Gastroesophageal sphincter (tissue), 4 donors: Measurements from ENCODE around the gene EFNA4. TPM values are rescaled to one million over a fixed set of nuclear protein-coding genes. Genes with fewer than 3 reads are reported as not detected.

Experiments used
- ATAC-seq: fragments of 150-250 bp; one replicate; pipeline ENCODE4 v1.9.1; 2016; ENCODE audit warnings: mild to moderate bottlenecking, moderate library complexity
- H3K27ac ChIP-seq, 4 donors: fragments of 200-600 bp; sonication (generic) in 3 of 4; 1 replicate in 3 of 4; 2 replicates in 1 of 4; pipeline ENCODE4 v1.5.1; 2016 to 2019
- H3K27me3 ChIP-seq: fragments of 200-600 bp; sonication (generic); one replicate; pipeline ENCODE4 v1.5.1; 2019
- H3K36me3 ChIP-seq, 2 donors: fragments of 200-600 bp; sonication (generic); one replicate each; pipeline ENCODE4 v1.5.1; 2019; ENCODE audit warnings: control low read depth in 1 of 2
- H3K4me1 ChIP-seq, 3 donors: fragments of 200-600 bp; sonication (generic); 1 replicate in 2 of 3; 2 replicates in 1 of 3; pipeline ENCODE4 v1.5.1; 2016 to 2019; ENCODE audit warnings: control low read depth in 2 of 3
- H3K4me3 ChIP-seq, 2 donors: fragments of 200-600 bp; sonication (generic); one replicate each; pipeline ENCODE4 v1.5.1; 2019; ENCODE audit warnings: mild to moderate bottlenecking in 1 of 2, moderate library complexity in 1 of 2
- H3K9me3 ChIP-seq, 3 donors: fragments of 200-600 bp; sonication (generic); one replicate each; pipeline ENCODE4 v1.5.1; 2017 to 2019; ENCODE audit warnings: control low read depth in 2 of 3
- EP300 ChIP-seq: sonication (generic); formaldehyde crosslinking; IDR thresholded peaks from one replicate; pipeline ENCODE4 v1.6.1; 2017; ENCODE audit warnings: antibody characterized with exemption, mild to moderate bottlenecking
- POLR2A ChIP-seq, 2 donors: fragments of 450-650 bp; IDR thresholded peaks; one replicate each; pipeline ENCODE4 v1.6.1; 2017; ENCODE audit warnings: antibody characterized with exemption in 2 of 2, mild to moderate bottlenecking in 2 of 2, moderate library complexity in 1 of 2
- POLR2AphosphoS5 ChIP-seq: sonication (generic); formaldehyde crosslinking; IDR thresholded peaks from one replicate; pipeline ENCODE4 v1.6.1; 2017; ENCODE audit warnings: antibody characterized with exemption
- WGBS, 2 donors: methylation state at CpG; one replicate each; pipeline ENCODE4 v1.1.5; 2018; ENCODE audit warnings: low coverage in 1 of 2; 5-methylcytosine and 5-hydroxymethylcytosine counted together
- total RNA-seq, 4 donors: library from RNA; depleted of rRNA; stranded (reverse); fragments of >200 nt; gene quantifications; one replicate each; pipeline ENCODE4 v1.1.0, GENCODE V29; 2016
- TF ChIP-seq, protein P1 (sequence below), 4 experiments: fragments of 200-600 bp in 2 of 4; fragments of 450-650 bp in 2 of 4; sonication (generic) in 1 of 4; IDR thresholded peaks; one replicate each; pipeline ENCODE4 v1.5.1; 2017 to 2019; ENCODE audit warnings: antibody characterized with exemption in 4 of 4, mild to moderate bottlenecking in 2 of 4, moderate library complexity in 2 of 4

The EFNA4 gene
- total RNA-seq, 4 donors from 2014 or later: 0.81 to 5.8 (median 2.3) TPM

DNA sequence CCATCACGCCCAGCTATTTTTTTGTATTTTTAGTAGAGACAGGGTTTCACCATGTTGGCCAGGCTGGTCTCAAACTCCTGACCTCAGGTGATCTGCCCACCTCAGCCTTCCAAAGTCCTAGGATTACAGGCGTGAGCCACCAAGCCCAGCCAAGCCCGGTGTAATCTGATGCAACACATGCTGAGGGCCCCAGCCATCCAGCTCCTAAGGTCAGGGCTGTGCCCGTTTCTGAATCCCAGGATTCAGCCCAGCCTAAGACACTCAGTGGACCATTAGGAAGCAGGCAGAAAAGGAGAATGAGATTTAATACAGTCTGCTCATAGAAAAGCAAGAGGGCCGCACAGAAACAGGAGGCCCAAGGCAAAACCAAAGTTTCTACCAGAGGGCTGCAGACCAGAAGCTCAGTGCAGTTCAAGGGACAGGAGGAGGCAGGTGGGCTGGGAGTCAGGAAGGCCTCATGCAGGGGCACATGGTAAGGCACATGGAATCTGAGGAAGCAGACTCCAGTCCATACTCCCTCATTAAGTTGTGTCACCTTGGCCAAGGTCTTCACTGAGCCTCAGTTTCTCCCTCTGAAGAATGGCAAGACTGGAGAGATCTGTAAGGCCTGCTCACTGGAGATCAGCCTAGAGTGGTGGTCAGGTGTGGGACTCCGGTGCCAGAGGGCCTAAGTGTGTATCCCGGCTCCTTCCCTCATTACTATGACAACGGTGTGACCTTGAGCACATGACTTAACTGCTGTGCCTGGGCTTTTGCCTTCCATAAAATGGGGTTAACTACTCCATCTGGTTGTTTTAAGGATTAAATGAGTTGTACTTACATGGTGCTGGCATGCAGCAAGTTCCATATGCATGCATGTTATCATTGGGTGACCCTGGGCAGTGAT, 14.8 kb upstream of the EFNA4 start:
- Histone ChIP-seq H3K27ac (no peak overlapping the region), H3K9me3 (no peaks in the 10 kb centered on the region), H3K36me3 (peaks cover 0 to 3% of the 10 kb centered on the region in 2 donors), H3K4me3 (no peak overlapping the region), H3K4me1 (peaks cover 0 to 50% (median 20%) of the 10 kb centered on the region in 3 donors), H3K27me3 (no peaks in the 10 kb centered on the region)
- WGBS, 2 donors: 82 to 83% methylated on average over 2 to 4 of the region's 8 CpGs
- ATAC-seq: no peak
- no peak for TF ChIP-seq POLR2AphosphoS5
- TF ChIP-seq POLR2A (IDR thresholded peaks at IDR 0.05): no peak
- TF ChIP-seq, protein P1, sequence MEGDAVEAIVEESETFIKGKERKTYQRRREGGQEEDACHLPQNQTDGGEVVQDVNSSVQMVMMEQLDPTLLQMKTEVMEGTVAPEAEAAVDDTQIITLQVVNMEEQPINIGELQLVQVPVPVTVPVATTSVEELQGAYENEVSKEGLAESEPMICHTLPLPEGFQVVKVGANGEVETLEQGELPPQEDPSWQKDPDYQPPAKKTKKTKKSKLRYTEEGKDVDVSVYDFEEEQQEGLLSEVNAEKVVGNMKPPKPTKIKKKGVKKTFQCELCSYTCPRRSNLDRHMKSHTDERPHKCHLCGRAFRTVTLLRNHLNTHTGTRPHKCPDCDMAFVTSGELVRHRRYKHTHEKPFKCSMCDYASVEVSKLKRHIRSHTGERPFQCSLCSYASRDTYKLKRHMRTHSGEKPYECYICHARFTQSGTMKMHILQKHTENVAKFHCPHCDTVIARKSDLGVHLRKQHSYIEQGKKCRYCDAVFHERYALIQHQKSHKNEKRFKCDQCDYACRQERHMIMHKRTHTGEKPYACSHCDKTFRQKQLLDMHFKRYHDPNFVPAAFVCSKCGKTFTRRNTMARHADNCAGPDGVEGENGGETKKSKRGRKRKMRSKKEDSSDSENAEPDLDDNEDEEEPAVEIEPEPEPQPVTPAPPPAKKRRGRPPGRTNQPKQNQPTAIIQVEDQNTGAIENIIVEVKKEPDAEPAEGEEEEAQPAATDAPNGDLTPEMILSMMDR (IDR thresholded peaks at IDR 0.05): no peak
- no peak for TF ChIP-seq EP300

DNA sequence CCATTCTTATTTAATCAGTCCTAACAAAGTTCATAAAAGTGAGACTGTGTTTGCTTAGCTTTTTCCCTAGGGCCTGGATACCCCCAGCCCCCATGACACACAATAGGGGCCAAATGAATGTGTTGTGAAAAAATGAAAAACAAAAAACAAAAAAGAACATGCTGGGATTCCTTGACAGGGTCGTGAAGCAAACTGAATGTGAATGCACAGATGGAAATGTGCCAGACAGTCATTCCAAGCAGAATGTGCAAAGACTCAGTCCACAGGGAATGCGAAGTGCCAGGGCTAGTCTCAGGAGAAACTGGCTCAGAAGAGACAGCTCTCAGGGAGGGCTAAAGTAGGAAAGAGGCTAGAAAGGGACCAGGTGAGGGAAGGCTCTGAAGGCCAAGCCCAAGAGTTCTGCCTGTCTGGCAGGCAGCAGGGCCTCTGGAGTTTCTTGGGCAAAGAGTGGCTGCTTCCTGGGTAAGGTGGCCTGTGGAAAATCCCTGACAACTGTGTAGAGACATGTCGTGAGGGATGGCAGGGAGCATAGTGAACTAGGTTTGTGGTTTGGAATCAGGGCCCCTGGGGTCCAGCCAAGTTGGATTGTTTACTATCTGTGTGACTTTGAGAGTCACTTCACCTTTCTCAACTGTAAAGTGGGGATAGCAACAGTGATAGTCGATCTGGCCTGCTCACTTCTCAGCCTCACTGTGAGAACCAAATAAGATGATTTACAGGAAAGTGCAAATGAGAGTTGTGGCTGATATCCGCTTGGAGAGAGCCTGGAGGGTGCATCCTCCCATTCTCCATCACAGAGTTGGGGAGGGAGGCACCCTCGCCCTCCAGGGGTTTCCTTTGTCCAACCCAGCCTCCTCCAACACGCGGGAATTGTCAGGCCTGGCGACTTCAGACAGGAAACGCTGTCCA, 13.6 kb upstream of the EFNA4 start:
- H3K4me1 ChIP-seq: peaks cover 0 to 52% (median 20%) of the 10 kb centered on the region in 3 donors
- no peak for ATAC-seq
- H3K36me3 ChIP-seq: peaks cover 0 to 15% of the 10 kb centered on the region in 2 donors
- peak overlapping the region; percentile 35 to 96 (median 90) for H3K27ac ChIP-seq
- H3K27me3 ChIP-seq: no peaks in the 10 kb centered on the region
- no peaks in the 10 kb centered on the region for H3K9me3 ChIP-seq
- peak overlapping the region; percentile 62 to 65 for H3K4me3 ChIP-seq
- WGBS, 2 donors: 13 to 30% methylated on average over 4 to 8 of the region's 10 CpGs
- no peak for TF ChIP-seq POLR2AphosphoS5
- no peak for TF ChIP-seq EP300
- TF ChIP-seq, protein P1 (IDR thresholded peaks at IDR 0.05): no peak
- no peak for TF ChIP-seq POLR2A (IDR thresholded peaks at IDR 0.05)

DNA sequence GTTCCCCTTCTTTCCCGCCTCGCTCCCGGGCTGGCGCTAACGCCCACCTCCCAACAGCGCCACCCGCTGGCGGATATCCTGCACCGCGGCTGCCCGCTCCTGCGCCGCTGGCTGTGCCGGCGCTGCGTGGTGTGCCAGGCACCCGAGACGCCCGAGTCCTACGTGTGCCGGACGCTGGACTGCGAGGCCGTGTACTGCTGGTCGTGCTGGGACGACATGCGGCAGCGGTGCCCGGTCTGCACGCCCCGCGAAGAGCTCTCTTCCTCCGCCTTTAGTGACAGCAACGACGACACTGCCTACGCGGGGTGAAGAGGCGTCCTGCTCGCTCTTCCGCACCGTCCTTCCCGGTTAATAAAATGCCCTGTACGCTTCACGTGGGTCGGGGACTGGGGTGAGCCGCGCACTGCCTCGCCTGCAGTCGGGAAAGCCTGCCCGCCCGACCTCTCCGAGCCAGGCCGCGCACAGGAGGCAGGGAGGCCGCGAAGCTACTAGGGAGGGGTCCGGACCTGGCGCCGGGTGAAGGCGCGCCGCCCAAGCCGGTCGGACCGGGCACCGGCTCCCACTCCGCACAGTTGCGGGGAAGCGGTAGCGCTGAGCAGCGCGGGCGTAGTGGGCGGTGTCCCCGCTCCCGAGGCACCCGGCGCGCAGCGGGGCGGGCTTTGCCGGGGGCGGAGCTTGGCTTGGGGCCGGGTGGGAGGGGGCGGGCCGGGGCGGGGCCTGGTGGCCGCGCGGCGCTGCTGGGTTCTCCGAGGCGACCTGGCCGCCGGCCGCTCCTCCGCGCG, 12.8 kb upstream of the EFNA4 start, which contains the start of gene ADAM15:
TSS of gene ADAM15 (plus strand) at position 757 of the 782 bp plus-strand sequence. CDS start 71 bp downstream, outside the sequence.
- ATAC-seq: peak; percentile 88
- WGBS, 2 donors: 0% methylated on average over 2 of the region's 99 CpGs; no CpG with 5 or more reads in 1 of the 2 donors
- no peak for TF ChIP-seq EP300
- TF ChIP-seq, protein P1 (IDR thresholded peaks at IDR 0.05): peak in 3 of 4 experiments; percentile 87 to 94 (median 91)
- no peak for TF ChIP-seq POLR2A (IDR thresholded peaks at IDR 0.05)
- TF ChIP-seq POLR2AphosphoS5: peak; percentile 58

DNA sequence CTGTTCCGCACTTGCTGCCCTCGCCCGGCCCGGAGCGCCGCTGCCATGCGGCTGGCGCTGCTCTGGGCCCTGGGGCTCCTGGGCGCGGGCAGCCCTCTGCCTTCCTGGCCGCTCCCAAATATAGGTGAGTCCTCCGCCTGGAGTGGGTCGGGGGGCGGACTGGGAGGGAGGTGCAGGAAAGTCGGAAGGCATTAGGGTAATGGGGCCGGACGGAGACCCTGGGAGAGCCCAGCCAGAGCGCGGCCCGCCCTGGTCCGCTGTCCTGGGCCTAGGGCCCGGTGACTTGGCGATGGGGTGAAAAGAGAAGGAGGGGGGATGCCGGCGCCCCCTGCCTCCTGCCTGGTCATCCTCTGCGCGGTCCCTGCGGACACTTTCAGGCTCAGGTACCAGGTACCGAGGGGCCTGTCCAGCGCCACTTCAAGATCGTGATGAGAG, 12.2 kb upstream of the EFNA4 start:
- Histone ChIP-seq H3K27ac (peak overlapping the region; percentile 69 to 96 (median 90)), H3K36me3 (peaks cover 0 to 30% of the 10 kb centered on the region in 2 donors), H3K27me3 (no peaks in the 10 kb centered on the region), H3K4me3 (peak overlapping the region; percentile 62 to 65), H3K9me3 (no peaks in the 10 kb centered on the region), H3K4me1 (peaks cover 0 to 48% (median 17%) of the 10 kb centered on the region in 3 donors)
- ATAC-seq: no peak
- TF ChIP-seq, protein P1 (IDR thresholded peaks at IDR 0.05): peak in 1 of 4 experiments; percentile 2
- TF ChIP-seq POLR2A (IDR thresholded peaks at IDR 0.05): peak; percentile 20 to 50
- no peak for TF ChIP-seq EP300
- no peak for TF ChIP-seq POLR2AphosphoS5
- WGBS, 2 donors: no CpG with 5 or more reads among the region's 31 CpGs

More for the DNA sequence above, 12.8 kb upstream of the EFNA4 start, which contains the start of gene ADAM15:
- Histone ChIP-seq H3K27me3 (no peaks in the 10 kb centered on the region), H3K9me3 (no peaks in the 10 kb centered on the region), H3K27ac (peak within 1 kb of the TSS; percentile 69 to 96 (median 90)), H3K4me3 (peak within 1 kb of the TSS; percentile 62 to 65), H3K36me3 (peaks cover 0 to 24% of the 10 kb centered on the region in 2 donors), H3K4me1 (peaks cover 0 to 48% (median 17%) of the 10 kb centered on the region in 3 donors)
